DND-41 (cell line): Measurements from ENCODE around the gene USP4.

ENCODE experiments used
- ATAC-seq: fragments of 200-7000 bp; cut with Tn5 transposase; 3 replicates; pipeline ENCODE4 v1.9.1; 2021; ENCODE audit warnings: low read depth; ENCODE audit not compliant: insufficient read depth
- DNase-seq: peaks from one replicate; pipeline ENCODE4 v3.0.0-alpha.2; 2020
- H2AFZ ChIP-seq: 2 replicates; pipeline ENCODE4 v1.6.0; 2012; ENCODE audit warnings: low read depth, low read length
- H3K27ac ChIP-seq: 2 replicates; pipeline ENCODE4 v1.5.1; 2012; ENCODE audit warnings: low read length, inconsistent platforms
- H3K27me3 ChIP-seq: fragments of 200-600 bp; sonication (generic); 2 replicates; pipeline ENCODE4 v1.6.0; 2012; ENCODE audit warnings: low read length, mild to moderate bottlenecking, inconsistent platforms; ENCODE audit not compliant: insufficient read depth, poor library complexity
- H3K36me3 ChIP-seq: 2 replicates; pipeline ENCODE4 v1.5.1; 2012; ENCODE audit warnings: low read length, inconsistent platforms; ENCODE audit not compliant: insufficient read depth
- H3K4me1 ChIP-seq: 2 replicates; pipeline ENCODE4 v1.5.1; 2012; ENCODE audit warnings: mild to moderate bottlenecking, low read length; ENCODE audit not compliant: insufficient read depth
- H3K4me2 ChIP-seq: 2 replicates; pipeline ENCODE4 v1.6.0; 2012; ENCODE audit warnings: mild to moderate bottlenecking, moderate library complexity, low read length, inconsistent platforms; ENCODE audit not compliant: insufficient read depth
- H3K4me3 ChIP-seq, 2 experiments: fragments of 200-600 bp in 1 of 2; shearing (Covaris generic) in 1 of 2; 2 replicates each; pipeline ENCODE4 v1.5.1; 2012 to 2016; ENCODE audit warnings: inconsistent platforms in 2 of 2, low read length in 2 of 2, mild to moderate bottlenecking in 2 of 2, low read depth in 1 of 2, moderate library complexity in 1 of 2
- H3K79me2 ChIP-seq: 2 replicates; pipeline ENCODE4 v1.6.0; 2012; ENCODE audit warnings: low read length, inconsistent platforms; ENCODE audit not compliant: insufficient read depth
- H3K9ac ChIP-seq: 2 replicates; pipeline ENCODE4 v1.6.0; 2012; ENCODE audit warnings: low read depth, mild to moderate bottlenecking, inconsistent platforms, low read length, moderate library complexity
- H3K9me3 ChIP-seq: 2 replicates; pipeline ENCODE4 v1.5.1; 2012; ENCODE audit warnings: low read length, moderate library complexity, mild to moderate bottlenecking, inconsistent platforms; ENCODE audit not compliant: insufficient read depth, severe bottlenecking
- H4K20me1 ChIP-seq: 2 replicates; pipeline ENCODE4 v1.6.0; 2012; ENCODE audit warnings: low read length; ENCODE audit not compliant: insufficient read depth
- EZH2 ChIP-seq: IDR thresholded peaks from 3 replicates; pipeline ENCODE4 v1.6.1; 2012; ENCODE audit warnings: borderline replicate concordance, low read depth, mild to moderate bottlenecking, moderate library complexity, low read length, inconsistent platforms; ENCODE audit not compliant: severe bottlenecking
- TF ChIP-seq, protein P1 (sequence below): IDR thresholded peaks from 2 replicates; pipeline ENCODE4 v1.5.1; 2012; ENCODE audit warnings: borderline replicate concordance, low read length, moderate library complexity, mild to moderate bottlenecking; ENCODE audit not compliant: poor library complexity, severe bottlenecking; ENCODE audit errors: extremely low read depth

The USP4 gene

DNA sequence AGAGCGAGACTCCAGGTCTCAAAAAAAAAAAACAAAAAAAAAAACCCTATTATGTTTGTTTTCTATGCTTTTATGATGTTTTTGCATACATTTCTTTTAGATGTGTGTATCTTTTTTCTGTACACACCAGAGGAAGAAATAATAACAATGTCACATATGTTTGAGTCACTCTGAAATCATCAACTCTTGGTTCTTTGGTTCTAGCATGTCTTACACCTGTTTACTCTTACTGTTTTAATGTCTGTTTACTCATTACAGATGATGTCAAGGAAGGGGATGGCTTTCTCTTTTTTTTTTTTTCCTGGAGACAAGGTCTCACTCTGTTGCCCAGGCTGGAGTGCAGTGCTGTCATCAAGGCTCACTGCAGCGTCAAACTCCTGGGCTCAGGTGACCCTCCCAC is 47.9 kb upstream of the USP4 start:
- no peak for ATAC-seq
- Histone ChIP-seq H3K9me3 (no peaks in the 10 kb centered on the region), H3K27ac (no peak overlapping the region), H3K4me1 (no peaks in the 10 kb centered on the region), H3K36me3 (peaks cover 13% of the 10 kb centered on the region), H4K20me1 (peaks cover 92% of the 10 kb centered on the region), H3K4me2 (no peak overlapping the region), H3K4me3 (no peak overlapping the region), H3K27me3 (no peaks in the 10 kb centered on the region), H3K9ac (no peak overlapping the region), H3K79me2 (peaks cover 98% of the 10 kb centered on the region), H2AFZ (no peak overlapping the region)
- no peak for DNase-seq
- no peak for TF ChIP-seq EZH2
- TF ChIP-seq, protein P1, sequence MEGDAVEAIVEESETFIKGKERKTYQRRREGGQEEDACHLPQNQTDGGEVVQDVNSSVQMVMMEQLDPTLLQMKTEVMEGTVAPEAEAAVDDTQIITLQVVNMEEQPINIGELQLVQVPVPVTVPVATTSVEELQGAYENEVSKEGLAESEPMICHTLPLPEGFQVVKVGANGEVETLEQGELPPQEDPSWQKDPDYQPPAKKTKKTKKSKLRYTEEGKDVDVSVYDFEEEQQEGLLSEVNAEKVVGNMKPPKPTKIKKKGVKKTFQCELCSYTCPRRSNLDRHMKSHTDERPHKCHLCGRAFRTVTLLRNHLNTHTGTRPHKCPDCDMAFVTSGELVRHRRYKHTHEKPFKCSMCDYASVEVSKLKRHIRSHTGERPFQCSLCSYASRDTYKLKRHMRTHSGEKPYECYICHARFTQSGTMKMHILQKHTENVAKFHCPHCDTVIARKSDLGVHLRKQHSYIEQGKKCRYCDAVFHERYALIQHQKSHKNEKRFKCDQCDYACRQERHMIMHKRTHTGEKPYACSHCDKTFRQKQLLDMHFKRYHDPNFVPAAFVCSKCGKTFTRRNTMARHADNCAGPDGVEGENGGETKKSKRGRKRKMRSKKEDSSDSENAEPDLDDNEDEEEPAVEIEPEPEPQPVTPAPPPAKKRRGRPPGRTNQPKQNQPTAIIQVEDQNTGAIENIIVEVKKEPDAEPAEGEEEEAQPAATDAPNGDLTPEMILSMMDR, result no peak

DNA sequence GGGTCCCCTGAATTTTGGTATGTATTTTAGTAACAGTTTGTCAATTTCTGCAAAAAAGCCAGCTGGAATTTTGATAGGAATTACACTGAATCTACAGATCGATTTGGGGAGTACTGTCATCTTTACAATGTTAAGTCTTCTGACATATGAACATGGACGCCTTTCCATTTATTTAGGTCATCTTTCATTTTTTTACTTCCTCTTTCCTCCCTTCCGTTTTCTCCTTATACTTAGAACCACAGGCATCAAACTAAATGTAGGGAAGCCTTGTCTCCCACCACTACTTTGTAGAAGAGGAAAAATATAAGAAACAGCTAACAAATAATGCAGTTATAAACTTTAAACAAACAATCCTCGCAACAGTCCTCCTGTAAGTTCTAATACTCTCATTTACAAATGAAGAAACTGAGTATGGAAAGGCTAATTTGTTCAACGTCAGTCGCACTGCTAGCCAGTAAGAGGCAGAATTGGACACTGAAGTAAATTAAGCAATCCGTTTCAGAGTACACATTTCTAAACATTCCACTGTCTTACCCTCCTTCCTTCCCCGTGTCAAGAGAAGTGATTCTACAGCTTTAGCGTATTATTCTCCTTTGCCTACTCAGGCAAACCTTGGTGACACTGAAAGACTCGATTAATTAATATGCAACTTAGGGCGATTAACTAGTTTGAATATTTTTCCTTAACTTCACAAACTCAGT is 46.4 kb upstream of the USP4 start:
- Histone ChIP-seq H3K27ac (no peak overlapping the region), H3K4me2 (no peak overlapping the region)

GRCh38 chr3:49385617-49386016 is 45.8 kb upstream of the USP4 start:
- Histone ChIP-seq H3K79me2 (peaks cover 98% of the 10 kb centered on the region), H4K20me1 (peaks cover 93% of the 10 kb centered on the region), H3K9me3 (no peaks in the 10 kb centered on the region), H3K27me3 (no peaks in the 10 kb centered on the region), H3K27ac (no peak overlapping the region), H2AFZ (no peak overlapping the region), H3K9ac (no peak overlapping the region), H3K4me3 (no peak overlapping the region), H3K4me1 (no peaks in the 10 kb centered on the region), H3K36me3 (peaks cover 10% of the 10 kb centered on the region), H3K4me2 (no peak overlapping the region)
- DNase-seq (no peak), ATAC-seq (no peak)
- TF ChIP-seq, protein P1, result no peak
- no peak for TF ChIP-seq EZH2

More for the DNA sequence above, 46.4 kb upstream of the USP4 start:
- DNase-seq, result no peak
- no peaks in the 10 kb centered on the region for H3K4me1 ChIP-seq
- ATAC-seq, result no peak
- H3K27me3 ChIP-seq, result no peaks in the 10 kb centered on the region
- no peak overlapping the region for H2AFZ ChIP-seq
- no peak for TF ChIP-seq EZH2
- TF ChIP-seq, protein P1, result no peak
- H3K9ac ChIP-seq, result no peak overlapping the region
- H3K36me3 ChIP-seq, result peaks cover 10% of the 10 kb centered on the region
- peaks cover 98% of the 10 kb centered on the region for H3K79me2 ChIP-seq
- H3K9me3 ChIP-seq, result no peaks in the 10 kb centered on the region
- H4K20me1 ChIP-seq, result peaks cover 93% of the 10 kb centered on the region
- no peak overlapping the region for H3K4me3 ChIP-seq

DNA sequence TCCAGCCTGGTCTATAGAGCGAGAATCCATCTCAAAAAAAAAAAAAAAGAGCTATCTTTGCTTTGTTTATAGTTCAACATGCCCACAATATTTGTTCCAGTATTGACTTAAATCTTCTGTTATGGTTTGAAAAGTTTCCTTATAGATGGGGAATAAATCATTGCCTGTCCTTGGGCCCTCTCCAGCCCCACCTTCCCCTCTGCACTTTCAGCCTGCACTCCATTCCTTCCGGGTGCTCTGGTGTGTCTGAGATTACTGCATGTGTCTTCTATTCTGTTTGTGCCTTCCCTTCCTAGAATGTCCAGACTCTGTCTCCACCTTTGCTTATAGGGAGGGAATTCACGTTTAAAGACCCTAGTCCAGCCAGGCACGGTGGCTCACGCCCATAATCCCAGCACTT is 43.5 kb upstream of the USP4 start:
- no peak for TF ChIP-seq EZH2
- TF ChIP-seq, protein P1, result no peak
- Histone ChIP-seq H3K36me3 (peaks cover 3% of the 10 kb centered on the region; the same call in 1 of the 2 replicates), H3K4me2 (no peak overlapping the region), H3K27ac (no peak overlapping the region), H3K4me3 (no peak overlapping the region), H3K27me3 (no peaks in the 10 kb centered on the region), H4K20me1 (peaks cover 93% of the 10 kb centered on the region), H3K9ac (no peak overlapping the region), H2AFZ (no peak overlapping the region), H3K4me1 (peaks cover 10% of the 10 kb centered on the region), H3K79me2 (peaks cover 98% of the 10 kb centered on the region), H3K9me3 (no peaks in the 10 kb centered on the region)
- DNase-seq (no peak), ATAC-seq (no peak)
